ENCODE results near the gene SFXN3. TPM values are rescaled to one million over a fixed set of nuclear protein-coding genes. Genes with fewer than 3 reads are reported as not detected.

SFXN3 gene
- total RNA-seq, 2 donors from 2014 or later, result 8.8 to 18.1 TPM

DNA sequence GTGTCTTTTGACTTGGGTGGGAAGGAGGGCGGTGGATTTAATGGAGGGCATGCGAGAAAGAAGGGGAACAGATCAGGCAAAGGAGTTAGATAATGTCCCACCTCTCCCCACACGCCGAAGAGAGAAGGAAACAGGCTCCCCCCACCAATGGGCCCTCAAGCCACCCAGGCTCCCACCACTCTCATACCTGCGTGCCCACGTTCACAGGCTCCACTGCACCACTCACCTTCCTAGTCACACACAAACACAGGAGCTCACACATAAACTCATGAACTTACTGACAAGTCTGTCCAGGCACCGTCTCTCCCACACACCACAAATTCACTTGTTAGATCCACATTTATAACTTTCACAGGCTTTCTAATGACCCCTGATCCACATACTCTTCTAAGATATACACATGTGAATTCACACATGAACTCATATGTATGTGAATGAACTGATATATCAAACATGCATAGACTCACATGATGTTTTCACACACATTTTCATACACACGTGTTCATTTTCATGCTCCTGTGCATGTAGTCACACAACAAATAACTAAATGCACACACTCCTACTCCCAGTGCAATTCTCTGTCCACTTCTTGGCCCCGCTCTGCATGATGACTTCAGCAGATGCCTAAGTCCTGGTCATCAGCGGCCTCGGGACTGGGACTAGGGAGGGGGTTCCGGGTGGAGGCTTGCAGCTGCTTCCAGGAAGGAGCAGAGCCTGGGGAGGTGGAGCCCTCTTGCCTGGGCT, 29.9 kb upstream of the SFXN3 start:
- intact Hi-C loops (cut with DNase I), result no loop called here
- H3K9me3 ChIP-seq, result no peaks in the 10 kb centered on the region
- H3K9ac ChIP-seq (ENCODE audit: low read depth in 2 of 2, low read length in 2 of 2), result peak overlapping the region; percentile 81 to 97
- H3K4me3 ChIP-seq, result peak overlapping the region; percentile 89
- DNase-seq, result peak; percentile 79
- no peaks in the 10 kb centered on the region for H3K27me3 ChIP-seq
- H3K4me1 ChIP-seq, result peaks cover 21% of the 10 kb centered on the region
- H3K36me3 ChIP-seq, result no peaks in the 10 kb centered on the region
- TF ChIP-seq, protein P1, sequence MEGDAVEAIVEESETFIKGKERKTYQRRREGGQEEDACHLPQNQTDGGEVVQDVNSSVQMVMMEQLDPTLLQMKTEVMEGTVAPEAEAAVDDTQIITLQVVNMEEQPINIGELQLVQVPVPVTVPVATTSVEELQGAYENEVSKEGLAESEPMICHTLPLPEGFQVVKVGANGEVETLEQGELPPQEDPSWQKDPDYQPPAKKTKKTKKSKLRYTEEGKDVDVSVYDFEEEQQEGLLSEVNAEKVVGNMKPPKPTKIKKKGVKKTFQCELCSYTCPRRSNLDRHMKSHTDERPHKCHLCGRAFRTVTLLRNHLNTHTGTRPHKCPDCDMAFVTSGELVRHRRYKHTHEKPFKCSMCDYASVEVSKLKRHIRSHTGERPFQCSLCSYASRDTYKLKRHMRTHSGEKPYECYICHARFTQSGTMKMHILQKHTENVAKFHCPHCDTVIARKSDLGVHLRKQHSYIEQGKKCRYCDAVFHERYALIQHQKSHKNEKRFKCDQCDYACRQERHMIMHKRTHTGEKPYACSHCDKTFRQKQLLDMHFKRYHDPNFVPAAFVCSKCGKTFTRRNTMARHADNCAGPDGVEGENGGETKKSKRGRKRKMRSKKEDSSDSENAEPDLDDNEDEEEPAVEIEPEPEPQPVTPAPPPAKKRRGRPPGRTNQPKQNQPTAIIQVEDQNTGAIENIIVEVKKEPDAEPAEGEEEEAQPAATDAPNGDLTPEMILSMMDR (IDR thresholded peaks at IDR 0.05), result no peak
- H3K27ac ChIP-seq, result peak overlapping the region; percentile 74

DNA sequence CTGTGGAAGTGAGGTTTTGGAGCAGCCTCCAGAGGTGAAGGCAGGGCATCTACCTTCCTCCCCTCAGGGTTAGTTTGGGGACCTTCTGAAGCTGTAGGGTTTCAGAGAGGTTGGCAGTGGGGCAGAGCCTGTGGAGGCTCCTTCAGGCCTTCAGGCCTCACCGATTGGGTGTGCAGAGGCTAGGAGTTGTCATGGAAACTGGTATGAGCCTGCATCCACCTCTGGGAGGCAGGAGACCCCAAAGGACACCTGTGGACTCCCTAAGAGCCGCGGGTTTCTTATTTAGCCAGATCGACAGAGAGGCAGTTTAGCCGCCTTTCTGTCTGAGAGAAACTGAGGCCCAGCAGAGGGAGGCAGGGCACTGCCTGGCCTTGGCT, 29.4 kb upstream of the SFXN3 start:
- Histone ChIP-seq H3K36me3 (no peaks in the 10 kb centered on the region), H3K4me3 (no peak overlapping the region), H3K27me3 (no peaks in the 10 kb centered on the region), H3K4me1 (peaks cover 15% of the 10 kb centered on the region), H3K27ac (peak overlapping the region; percentile 74), H3K9ac (ENCODE audit: low read depth in 2 of 2, low read length in 2 of 2) (peak overlapping the region in 1 of 2 donors; percentile 72), H3K9me3 (no peaks in the 10 kb centered on the region)
- TF ChIP-seq, protein P1 (IDR thresholded peaks at IDR 0.05), result no peak
- DNase-seq, result no peak
- intact Hi-C loops (cut with DNase I), result no loop called here

DNA sequence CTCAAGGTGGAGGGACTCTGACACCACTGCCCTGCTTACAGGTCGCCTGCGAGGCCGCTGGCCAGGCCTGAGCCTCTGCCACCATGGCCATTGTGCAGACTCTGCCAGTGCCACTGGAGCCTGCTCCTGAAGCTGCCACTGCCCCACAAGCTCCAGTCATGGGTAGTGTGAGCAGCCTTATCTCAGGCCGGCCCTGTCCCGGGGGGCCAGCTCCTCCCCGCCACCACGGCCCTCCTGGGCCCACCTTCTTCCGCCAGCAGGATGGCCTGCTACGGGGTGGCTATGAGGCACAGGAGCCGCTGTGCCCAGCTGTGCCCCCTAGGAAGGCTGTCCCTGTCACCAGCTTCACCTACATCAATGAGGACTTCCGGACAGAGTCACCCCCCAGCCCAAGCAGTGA, 28.6 kb upstream of the SFXN3 start:
- peak overlapping the region in 1 of 2 donors; percentile 72 for H3K9ac ChIP-seq (ENCODE audit: low read depth in 2 of 2, low read length in 2 of 2)
- TF ChIP-seq, protein P1 (IDR thresholded peaks at IDR 0.05), result no peak
- H3K27ac ChIP-seq, result no peak overlapping the region
- H3K4me3 ChIP-seq, result no peak overlapping the region
- H3K36me3 ChIP-seq, result no peaks in the 10 kb centered on the region
- intact Hi-C loops (cut with DNase I), result no loop called here
- no peaks in the 10 kb centered on the region for H3K9me3 ChIP-seq
- no peaks in the 10 kb centered on the region for H3K27me3 ChIP-seq
- DNase-seq, result no peak
- H3K4me1 ChIP-seq, result peaks cover 14% of the 10 kb centered on the region

DNA sequence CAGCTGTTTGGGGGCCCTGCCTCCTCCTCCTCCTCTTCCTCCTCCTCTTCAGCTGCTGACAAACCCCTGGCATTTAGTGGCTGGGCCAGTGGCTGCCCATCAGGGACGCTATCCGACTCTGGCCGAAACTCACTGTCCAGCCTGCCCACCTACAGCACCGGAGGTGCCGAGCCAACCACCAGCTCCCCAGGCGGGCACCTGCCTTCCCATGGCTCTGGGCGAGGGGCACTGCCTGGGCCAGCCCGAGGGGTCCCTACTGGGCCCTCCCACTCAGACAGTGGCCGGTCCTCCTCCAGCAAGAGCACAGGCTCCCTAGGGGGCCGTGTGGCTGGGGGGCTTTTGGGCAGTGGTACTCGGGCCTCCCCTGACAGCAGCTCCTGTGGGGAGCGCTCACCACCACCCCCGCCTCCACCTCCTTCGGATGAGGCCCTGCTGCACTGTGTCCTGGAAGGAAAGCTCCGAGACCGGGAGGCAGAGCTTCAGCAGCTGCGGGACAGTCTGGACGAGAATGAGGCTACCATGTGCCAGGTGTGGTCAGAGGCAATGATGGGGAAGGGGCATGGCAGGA, 27.3 kb upstream of the SFXN3 start:
- no peaks in the 10 kb centered on the region for H3K9me3 ChIP-seq
- H3K4me3 ChIP-seq, result no peak overlapping the region
- no peaks in the 10 kb centered on the region for H3K27me3 ChIP-seq
- TF ChIP-seq, protein P1 (IDR thresholded peaks at IDR 0.05), result no peak
- no peak overlapping the region for H3K27ac ChIP-seq
- DNase-seq, result no peak
- H3K36me3 ChIP-seq, result no peaks in the 10 kb centered on the region
- intact Hi-C loops (cut with DNase I), result no loop called here
- no peak overlapping the region for H3K9ac ChIP-seq (ENCODE audit: low read depth in 2 of 2, low read length in 2 of 2)
- H3K4me1 ChIP-seq, result peaks cover 10% of the 10 kb centered on the region

DNA sequence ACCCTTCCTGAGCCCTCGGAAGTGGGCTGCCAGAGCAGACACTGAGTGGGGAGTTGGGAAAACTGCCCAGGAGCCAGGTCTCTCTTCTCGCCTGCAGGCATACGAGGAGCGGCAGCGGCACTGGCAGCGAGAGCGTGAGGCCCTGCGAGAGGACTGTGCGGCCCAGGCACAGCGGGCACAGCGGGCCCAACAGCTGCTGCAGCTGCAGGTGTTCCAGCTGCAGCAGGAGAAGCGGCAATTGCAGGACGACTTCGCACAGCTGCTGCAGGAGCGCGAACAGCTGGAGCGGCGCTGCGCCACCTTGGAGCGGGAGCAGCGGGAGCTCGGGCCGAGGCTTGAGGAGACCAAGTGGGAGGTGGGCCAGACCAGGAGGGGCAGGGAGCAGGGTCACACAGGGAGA, 25.7 kb upstream of the SFXN3 start:
- no peaks in the 10 kb centered on the region for H3K36me3 ChIP-seq
- no peaks in the 10 kb centered on the region for H3K9me3 ChIP-seq
- TF ChIP-seq, protein P1 (IDR thresholded peaks at IDR 0.05), result no peak
- H3K27me3 ChIP-seq, result no peaks in the 10 kb centered on the region
- H3K27ac ChIP-seq, result no peak overlapping the region
- DNase-seq, result no peak
- no peak overlapping the region for H3K9ac ChIP-seq (ENCODE audit: low read depth in 2 of 2, low read length in 2 of 2)
- intact Hi-C loops (cut with DNase I), result no loop called here
- H3K4me1 ChIP-seq, result peaks cover 7% of the 10 kb centered on the region
- no peak overlapping the region for H3K4me3 ChIP-seq

Data from colonic mucosa (tissue), 4 donors.